Naive B cell (primary cell): ENCODE data around the gene FAR2. TPM values are rescaled to one million over a fixed set of nuclear protein-coding genes. Genes with fewer than 3 reads are reported as not detected.

ENCODE experiments used
- ATAC-seq, 2 donors: fragments of 150-1000 bp; cut with Tn5 transposase; 2 replicates each; pipeline ENCODE4 v1.10.0; 2021; ENCODE audit warnings: low read depth in 2 of 2, mild to moderate bottlenecking in 2 of 2, moderate library complexity in 2 of 2
- DNase-seq: peaks from one replicate; pipeline ENCODE4 v3.0.0; 2022
- H3K27ac Mint-ChIP-seq, 6 donors: one replicate each; pipeline ENCODE4 v1.8.0; 2020 to 2022; ENCODE audit warnings: mild to moderate bottlenecking in 6 of 6, mixed read lengths in 6 of 6, moderate library complexity in 5 of 6, inconsistent platforms in 2 of 6
- H3K27me3 Mint-ChIP-seq, 3 donors: one replicate each; pipeline ENCODE4 v1.8.0; 2021 to 2022; ENCODE audit warnings: mixed read lengths in 3 of 3, mild to moderate bottlenecking in 1 of 3
- H3K36me3 Mint-ChIP-seq, 2 donors: one replicate each; pipeline ENCODE4 v1.8.0; 2020 to 2022; ENCODE audit warnings: mixed read lengths in 2 of 2, inconsistent platforms in 1 of 2, mild to moderate bottlenecking in 1 of 2
- H3K4me1 Mint-ChIP-seq, 3 donors: one replicate each; pipeline ENCODE4 v1.8.0; 2020 to 2022; ENCODE audit warnings: mixed read lengths in 3 of 3, inconsistent platforms in 1 of 3, mild to moderate bottlenecking in 1 of 3, moderate library complexity in 1 of 3
- H3K4me3 Mint-ChIP-seq, 8 donors: one replicate each; pipeline ENCODE4 v1.8.0; 2020 to 2022; ENCODE audit warnings: mild to moderate bottlenecking in 8 of 8, mixed read lengths in 8 of 8, moderate library complexity in 8 of 8, inconsistent platforms in 2 of 8
- H3K9me3 Mint-ChIP-seq, 7 donors: one replicate each; pipeline ENCODE4 v1.8.0; 2020 to 2022; ENCODE audit warnings: mixed read lengths in 7 of 7, mild to moderate bottlenecking in 5 of 7, inconsistent platforms in 2 of 7, moderate library complexity in 1 of 7
- polyA plus RNA-seq, 6 donors: library from polyadenylated mRNA; unstranded; fragments of 300-500 nt; fragmentation: Illumina TruSeq; gene quantifications; one replicate each; pipeline ENCODE4 v1.2.3, GENCODE V29; 2021; ENCODE audit warnings: low read depth in 6 of 6

The FAR2 gene
- polyA plus RNA-seq, 6 donors from 2014 or later, result 0.23 to 1.0 (median 0.81) TPM; not detected in 2

DNA sequence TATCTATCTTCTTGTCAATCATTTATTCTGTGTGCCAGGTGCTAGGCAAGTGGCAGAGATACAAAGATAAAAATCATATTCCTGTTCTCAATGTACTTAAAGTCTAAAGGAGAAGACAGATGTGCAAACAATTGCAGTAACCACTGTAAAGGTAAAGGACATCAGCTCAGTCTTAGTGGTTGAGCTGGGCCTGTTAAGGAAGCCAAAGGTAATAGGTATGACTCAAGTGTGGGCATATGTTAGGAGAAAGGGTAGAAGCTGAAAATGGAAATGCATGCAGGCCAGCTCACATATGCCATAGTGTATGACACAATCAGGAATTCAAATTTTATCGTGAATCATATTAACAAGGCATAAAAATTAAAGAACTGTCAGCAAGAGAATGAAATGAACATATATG lies 49.8 kb downstream of the FAR2 start:
- Mint-ChIP-seq H3K4me3 (no peak overlapping the region), H3K9me3 (peaks cover 0 to 2% (median 0%) of the 10 kb centered on the region in 7 donors), H3K36me3 (no peaks in the 10 kb centered on the region), H3K4me1 (no peaks in the 10 kb centered on the region), H3K27me3 (peaks cover 0 to 4% (median 0%) of the 10 kb centered on the region in 3 donors), H3K27ac (peak overlapping the region in 1 of 6 donors; percentile 15)
- ATAC-seq (no peak), DNase-seq (no peak)

DNA sequence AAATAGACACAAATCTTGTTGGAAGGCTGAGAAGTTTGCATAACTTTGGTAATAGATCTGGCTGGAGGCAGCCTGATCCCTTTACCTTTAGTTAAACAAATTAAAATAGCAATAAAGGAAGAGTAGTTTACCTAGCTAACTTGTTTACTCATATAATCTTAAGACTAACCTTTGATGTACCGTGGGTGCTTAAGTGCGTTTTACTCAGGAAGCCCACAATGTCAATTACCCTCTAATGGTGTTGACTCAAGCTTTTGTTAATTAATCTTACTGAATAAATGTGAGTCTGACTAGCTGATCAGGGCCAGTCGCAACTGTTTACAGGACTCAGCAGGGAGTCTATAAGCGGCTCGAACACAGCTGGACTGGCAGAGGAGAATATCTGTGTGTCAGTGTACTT lies 51.5 kb downstream of the FAR2 start:
- Mint-ChIP-seq H3K27me3 (peaks cover 0 to 4% (median 0%) of the 10 kb centered on the region in 3 donors), H3K9me3 (peaks cover 0 to 5% (median 0%) of the 10 kb centered on the region in 7 donors), H3K4me3 (no peak overlapping the region), H3K4me1 (no peaks in the 10 kb centered on the region), H3K27ac (no peak overlapping the region), H3K36me3 (no peaks in the 10 kb centered on the region)
- DNase-seq (no peak), ATAC-seq (no peak)

DNA sequence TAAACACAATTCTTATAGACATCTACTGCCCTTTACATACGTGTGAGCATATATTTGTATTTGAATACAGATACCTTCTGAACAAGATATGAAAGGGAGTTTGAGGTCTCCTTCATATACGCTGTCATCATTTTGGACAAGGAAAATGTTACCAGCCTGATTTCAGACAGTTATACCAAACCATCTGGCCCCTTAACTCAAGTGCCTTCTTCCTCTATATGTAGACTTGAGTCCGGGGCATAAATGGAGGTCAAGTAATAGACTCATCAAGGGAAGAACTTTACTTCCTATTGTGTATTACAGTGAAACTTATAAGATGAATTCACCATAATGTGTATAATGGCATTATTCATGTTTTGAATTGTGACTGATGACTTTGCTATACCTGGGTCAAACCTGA lies 52.2 kb downstream of the FAR2 start:
- H3K4me3 Mint-ChIP-seq, result no peak overlapping the region
- peaks cover 0 to 4% (median 0%) of the 10 kb centered on the region in 3 donors for H3K27me3 Mint-ChIP-seq
- no peak for ATAC-seq
- H3K36me3 Mint-ChIP-seq, result no peaks in the 10 kb centered on the region
- no peaks in the 10 kb centered on the region for H3K4me1 Mint-ChIP-seq
- no peak overlapping the region for H3K27ac Mint-ChIP-seq
- peaks cover 0 to 5% (median 0%) of the 10 kb centered on the region in 7 donors for H3K9me3 Mint-ChIP-seq
- DNase-seq, result no peak

DNA sequence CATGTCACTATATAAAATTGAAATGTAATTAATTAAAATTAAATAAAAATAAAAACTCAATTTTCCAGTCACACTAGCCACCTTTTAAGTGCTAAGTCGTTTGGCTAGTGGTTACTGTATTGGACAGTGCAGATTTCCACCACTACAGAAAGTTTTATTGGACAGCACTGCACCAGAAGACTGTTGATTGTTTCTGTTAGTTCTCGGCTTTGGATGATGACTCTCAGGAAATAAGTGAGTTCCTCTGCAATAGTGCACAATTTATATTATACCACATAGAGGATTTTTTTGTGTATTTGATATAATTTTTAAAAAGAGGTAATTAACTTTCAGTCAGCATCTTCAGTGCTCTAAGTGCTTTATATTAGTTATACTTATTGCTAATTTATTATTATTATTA lies 52.7 kb downstream of the FAR2 start:
- H3K36me3 Mint-ChIP-seq, result no peaks in the 10 kb centered on the region
- ATAC-seq (no peak), DNase-seq (no peak)
- no peak overlapping the region for H3K27ac Mint-ChIP-seq
- peaks cover 0 to 5% (median 0%) of the 10 kb centered on the region in 7 donors for H3K9me3 Mint-ChIP-seq
- peaks cover 0 to 4% (median 0%) of the 10 kb centered on the region in 3 donors for H3K27me3 Mint-ChIP-seq
- no peak overlapping the region for H3K4me3 Mint-ChIP-seq
- H3K4me1 Mint-ChIP-seq, result no peaks in the 10 kb centered on the region

DNA sequence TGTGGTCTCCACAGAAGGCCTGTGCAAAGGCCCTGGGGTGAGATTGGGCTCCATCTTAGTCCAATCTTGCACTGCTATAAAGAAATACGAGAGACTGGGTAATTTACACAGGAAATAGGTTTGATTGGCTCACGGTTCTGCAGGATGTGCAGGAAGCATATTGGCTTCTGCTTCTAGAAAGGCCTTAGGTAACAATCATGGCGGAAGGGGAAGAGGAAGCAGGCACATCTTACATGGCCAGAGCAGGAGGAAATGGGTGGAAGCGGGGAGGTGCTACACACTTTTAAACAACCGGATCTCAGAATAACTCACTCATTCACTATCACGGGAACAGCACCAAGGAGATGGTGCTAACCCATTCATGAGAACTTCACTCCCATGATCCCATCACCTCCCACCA lies 55.4 kb downstream of the FAR2 start:
- H3K36me3 Mint-ChIP-seq, result no peaks in the 10 kb centered on the region
- peaks cover 0 to 4% (median 0%) of the 10 kb centered on the region in 3 donors for H3K27me3 Mint-ChIP-seq
- ATAC-seq, result no peak
- H3K9me3 Mint-ChIP-seq, result peaks cover 0 to 5% (median 0%) of the 10 kb centered on the region in 7 donors
- no peak overlapping the region for H3K27ac Mint-ChIP-seq
- H3K4me1 Mint-ChIP-seq, result no peaks in the 10 kb centered on the region
- DNase-seq, result no peak
- H3K4me3 Mint-ChIP-seq, result no peak overlapping the region

DNA sequence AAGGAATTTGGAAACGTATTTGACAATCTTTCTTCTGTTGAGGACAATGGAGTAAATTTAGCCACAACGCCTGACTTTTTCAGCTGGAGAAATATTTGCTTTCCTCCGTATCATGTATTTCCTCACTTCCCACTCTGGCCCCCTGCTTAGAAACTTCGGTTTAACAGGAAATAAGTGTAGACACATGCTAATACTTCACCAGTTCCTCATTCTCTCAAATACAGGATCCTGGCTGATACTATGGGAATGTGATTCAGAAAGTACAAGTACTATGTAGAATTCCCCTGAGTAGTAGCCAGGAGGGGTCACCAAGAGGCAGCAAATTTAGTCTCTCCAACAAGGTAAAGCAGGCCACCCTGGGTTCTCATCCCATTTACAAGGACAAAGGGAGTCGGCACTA lies 58.0 kb downstream of the FAR2 start:
- no peaks in the 10 kb centered on the region for H3K4me1 Mint-ChIP-seq
- ATAC-seq, result no peak

DNA sequence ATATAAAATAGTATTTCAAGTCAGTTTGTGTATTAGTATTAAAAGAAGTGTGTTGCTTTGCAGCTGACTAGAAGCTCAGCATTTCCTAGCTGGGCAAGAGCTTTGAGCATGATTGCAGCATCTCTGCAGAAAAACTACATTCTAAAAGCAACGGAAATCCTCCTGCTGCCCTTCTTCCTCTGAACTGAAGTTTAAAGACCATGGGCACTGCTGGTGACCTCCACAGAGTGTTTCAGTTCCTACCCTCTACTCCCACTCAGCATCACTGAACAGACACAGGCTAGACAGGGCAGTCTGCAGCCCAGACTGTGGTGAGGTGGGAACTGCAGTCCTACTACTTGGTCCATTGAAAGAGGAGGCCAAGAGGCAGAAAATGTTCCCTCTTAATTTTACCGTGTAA lies 59.0 kb downstream of the FAR2 start:
- Mint-ChIP-seq H3K4me3 (no peak overlapping the region), H3K9me3 (peaks cover 0 to 5% (median 0%) of the 10 kb centered on the region in 7 donors), H3K27ac (peak overlapping the region in 1 of 6 donors; percentile 44), H3K4me1 (no peaks in the 10 kb centered on the region), H3K36me3 (no peaks in the 10 kb centered on the region), H3K27me3 (no peaks in the 10 kb centered on the region)
- no peak for DNase-seq
- ATAC-seq, result no peak

More for the DNA sequence above, 58.0 kb downstream of the FAR2 start:
- Mint-ChIP-seq H3K4me3 (no peak overlapping the region), H3K27ac (no peak overlapping the region), H3K9me3 (peaks cover 0 to 5% (median 0%) of the 10 kb centered on the region in 7 donors), H3K36me3 (no peaks in the 10 kb centered on the region), H3K27me3 (no peaks in the 10 kb centered on the region)
- DNase-seq, result no peak

DNA sequence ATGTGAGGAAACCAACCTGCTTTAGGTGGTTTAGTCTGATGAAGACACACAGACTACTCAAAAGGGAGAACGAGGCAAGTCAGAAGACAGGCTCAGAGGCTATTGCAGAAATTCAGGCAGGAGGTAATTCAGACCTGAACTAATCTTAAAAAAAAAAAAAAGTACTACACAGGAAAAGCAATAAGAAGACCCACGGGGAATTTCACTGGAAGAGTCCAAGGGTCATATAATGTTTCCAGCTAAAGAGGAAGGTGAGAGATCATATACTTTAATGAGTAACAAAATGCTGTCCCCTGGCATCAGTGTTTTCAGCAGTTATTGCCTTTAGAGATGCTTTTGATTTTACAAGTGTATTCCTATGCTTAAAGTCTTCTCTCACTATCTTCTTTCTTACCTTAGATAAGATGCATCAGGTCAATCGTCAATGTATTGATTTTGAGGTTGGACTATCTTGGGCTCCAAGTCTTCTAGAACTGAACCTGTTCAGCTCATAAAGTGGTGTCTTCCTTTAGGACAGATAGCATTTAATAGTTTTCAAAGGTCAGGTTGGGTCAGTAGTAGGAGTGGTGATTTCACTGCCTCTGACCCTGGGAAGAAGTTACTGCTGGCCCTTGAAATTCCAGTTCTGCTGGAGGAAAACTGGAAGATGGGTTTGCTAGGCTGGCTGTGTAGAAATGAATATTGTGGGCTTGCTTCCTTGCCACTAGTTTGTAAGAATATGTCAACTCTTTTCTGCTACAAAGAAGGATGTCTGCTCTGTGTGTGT lies 60.0 kb downstream of the FAR2 start:
- peak overlapping the region in 1 of 6 donors; percentile 20 for H3K27ac Mint-ChIP-seq
- no peak for ATAC-seq
- DNase-seq, result no peak
- H3K9me3 Mint-ChIP-seq, result peaks cover 0 to 4% (median 0%) of the 10 kb centered on the region in 7 donors
- no peaks in the 10 kb centered on the region for H3K36me3 Mint-ChIP-seq
- no peaks in the 10 kb centered on the region for H3K4me1 Mint-ChIP-seq
- H3K4me3 Mint-ChIP-seq, result no peak overlapping the region
- H3K27me3 Mint-ChIP-seq, result no peaks in the 10 kb centered on the region

DNA sequence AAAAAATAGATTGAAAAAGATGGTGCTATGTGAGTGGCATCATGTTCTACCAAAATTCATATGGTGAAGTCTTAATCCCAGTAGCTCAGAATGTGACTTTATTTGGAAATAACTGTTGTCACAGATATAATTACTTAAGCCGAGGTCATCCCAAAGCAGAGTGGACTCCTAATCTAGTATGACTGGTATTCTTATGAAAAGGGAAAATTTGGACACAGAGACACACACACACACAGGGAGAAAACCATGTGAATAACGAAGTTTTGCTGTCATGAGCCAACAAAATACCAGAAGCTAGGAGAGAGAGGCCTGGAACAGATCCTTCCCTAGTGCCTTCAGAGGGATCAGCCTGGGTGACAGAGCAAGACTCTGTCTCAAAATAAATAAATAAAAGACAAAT lies 62.6 kb downstream of the FAR2 start:
- Mint-ChIP-seq H3K4me3 (no peak overlapping the region), H3K4me1 (no peaks in the 10 kb centered on the region), H3K36me3 (no peaks in the 10 kb centered on the region), H3K27me3 (no peaks in the 10 kb centered on the region), H3K9me3 (no peaks in the 10 kb centered on the region), H3K27ac (no peak overlapping the region)
- DNase-seq, result no peak
- no peak for ATAC-seq

DNA sequence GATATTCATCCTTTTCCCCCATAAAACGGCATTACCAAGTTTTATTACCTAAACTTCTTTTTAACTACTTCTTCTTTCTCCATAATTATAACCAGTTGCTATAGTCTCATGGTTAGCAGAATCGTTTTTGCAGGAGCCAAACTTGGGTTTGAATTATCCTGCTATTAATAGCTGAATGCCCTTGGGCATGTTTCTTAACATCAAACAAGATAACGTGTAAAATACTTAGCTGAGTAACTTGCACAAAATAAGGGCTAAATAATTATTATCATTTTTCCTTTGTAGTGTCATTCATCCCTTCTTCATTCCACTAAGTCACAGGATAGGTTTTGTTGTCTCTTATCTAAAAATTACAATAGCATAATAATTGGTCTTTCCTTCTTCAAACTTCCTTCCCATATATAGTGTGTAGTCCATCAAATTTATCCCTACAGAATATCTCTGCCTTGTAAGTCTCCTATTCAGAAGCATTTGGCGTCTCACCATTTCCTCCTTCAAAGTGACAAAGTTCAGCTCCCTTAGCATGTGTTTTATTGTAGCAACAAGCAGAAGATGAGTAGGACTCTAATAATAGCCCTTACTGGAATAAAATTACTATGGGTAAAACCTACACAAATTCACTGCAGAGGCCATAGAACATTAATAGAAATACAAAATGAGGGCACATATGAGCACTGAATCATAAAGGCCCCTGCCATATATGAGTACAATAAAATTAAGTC lies 63.8 kb downstream of the FAR2 start:
- no peaks in the 10 kb centered on the region for H3K9me3 Mint-ChIP-seq
- ATAC-seq, result no peak

DNA sequence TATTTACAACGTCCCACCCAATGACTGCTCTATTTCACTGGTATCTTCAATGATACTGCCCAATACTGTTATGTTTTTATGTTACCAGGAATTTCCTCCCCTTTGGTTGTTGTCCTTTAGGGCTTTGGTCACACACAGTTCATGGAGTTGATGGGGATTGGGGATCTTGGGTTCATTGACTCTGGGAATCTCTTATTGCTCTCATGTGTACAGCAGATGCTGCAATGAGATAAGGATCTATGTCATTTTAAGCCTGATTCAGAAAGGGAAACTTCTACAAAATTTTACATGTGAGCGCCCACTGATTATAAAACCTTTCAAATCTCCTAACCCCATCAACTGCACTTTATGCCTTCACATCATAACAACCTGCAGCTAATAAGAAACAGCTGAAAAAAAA lies 67.2 kb downstream of the FAR2 start:
- Mint-ChIP-seq H3K9me3 (no peaks in the 10 kb centered on the region), H3K27ac (no peak overlapping the region), H3K4me1 (no peaks in the 10 kb centered on the region), H3K27me3 (no peaks in the 10 kb centered on the region), H3K4me3 (no peak overlapping the region), H3K36me3 (no peaks in the 10 kb centered on the region)
- DNase-seq (no peak), ATAC-seq (no peak)

More for the DNA sequence above, 63.8 kb downstream of the FAR2 start:
- no peaks in the 10 kb centered on the region for H3K4me1 Mint-ChIP-seq
- DNase-seq, result no peak
- H3K27me3 Mint-ChIP-seq, result no peaks in the 10 kb centered on the region
- H3K4me3 Mint-ChIP-seq, result no peak overlapping the region
- H3K36me3 Mint-ChIP-seq, result no peaks in the 10 kb centered on the region
- no peak overlapping the region for H3K27ac Mint-ChIP-seq

DNA sequence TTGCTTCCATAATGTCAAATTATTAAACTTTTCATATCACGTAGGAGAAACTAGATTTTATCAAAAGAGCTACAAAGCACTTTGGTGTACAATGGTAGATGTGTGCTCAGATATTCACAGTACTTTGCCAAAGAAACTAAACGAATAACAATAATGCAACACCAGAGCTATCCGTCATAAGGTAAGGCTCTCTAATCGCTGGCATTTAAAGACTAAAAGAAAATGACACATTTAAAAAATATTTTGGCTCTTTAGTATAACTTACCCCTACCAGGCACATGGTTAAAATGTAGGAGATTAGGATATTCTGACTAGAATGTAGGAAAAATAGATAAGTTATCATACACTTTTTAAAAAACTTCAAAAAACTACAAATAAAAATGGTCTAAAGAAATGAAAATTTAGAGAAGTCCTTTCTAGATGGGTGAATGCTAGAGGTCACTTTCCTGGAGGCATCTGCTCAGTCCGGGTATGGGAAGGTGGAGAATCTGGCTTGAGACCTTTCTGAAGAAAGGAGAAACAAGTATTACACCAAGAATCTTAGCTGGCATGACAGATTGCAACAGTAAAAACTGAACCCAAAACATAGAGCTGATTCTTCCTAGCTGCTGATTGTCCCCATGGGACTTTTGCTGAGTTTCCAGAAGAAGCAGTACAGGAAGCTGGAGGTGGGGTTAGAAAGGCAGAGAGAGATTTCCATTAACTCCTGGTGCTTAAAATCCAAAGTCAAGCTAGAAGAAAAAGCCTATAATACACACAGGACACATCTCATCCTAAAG lies 67.9 kb downstream of the FAR2 start:
- Mint-ChIP-seq H3K27me3 (no peaks in the 10 kb centered on the region), H3K4me3 (no peak overlapping the region), H3K27ac (no peak overlapping the region), H3K36me3 (no peaks in the 10 kb centered on the region), H3K9me3 (peaks cover 0 to 1% (median 0%) of the 10 kb centered on the region in 7 donors), H3K4me1 (no peaks in the 10 kb centered on the region)
- DNase-seq, result no peak
- no peak for ATAC-seq

DNA sequence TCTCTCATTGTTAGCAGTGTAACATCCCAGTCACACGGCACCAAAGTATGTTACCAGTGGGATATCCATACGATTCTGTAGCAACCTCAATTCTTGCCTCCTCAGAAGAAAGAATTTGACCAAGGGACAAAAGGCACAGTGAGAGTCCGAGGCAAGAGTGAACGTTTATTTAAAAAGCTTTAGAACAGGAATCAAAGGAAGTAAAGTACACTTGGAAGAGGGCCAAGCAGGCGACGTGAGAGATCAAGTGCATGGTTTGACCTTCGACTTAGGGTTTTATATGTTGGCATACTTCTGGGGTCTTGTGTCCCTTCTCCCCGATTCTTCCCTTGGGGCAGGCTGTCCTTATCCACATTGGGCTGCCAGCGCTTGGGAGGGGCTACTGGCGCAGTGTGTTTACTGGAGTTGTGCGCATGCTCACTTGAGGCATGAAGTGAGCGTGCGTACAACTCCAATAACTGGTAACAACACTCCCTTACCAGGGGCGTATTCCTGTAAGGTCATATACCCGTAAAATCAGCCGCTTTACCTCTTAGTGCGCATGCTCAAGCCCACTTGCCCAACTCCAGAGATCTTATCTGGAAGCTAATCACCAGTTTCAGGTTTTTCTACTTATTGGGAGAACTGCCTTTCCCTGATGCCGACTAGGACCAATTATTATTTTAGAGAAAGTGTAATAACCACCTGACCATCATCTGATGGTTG lies 71.7 kb downstream of the FAR2 start:
- Mint-ChIP-seq H3K4me1 (no peaks in the 10 kb centered on the region), H3K27me3 (no peaks in the 10 kb centered on the region), H3K36me3 (no peaks in the 10 kb centered on the region), H3K9me3 (peaks cover 0 to 5% (median 0%) of the 10 kb centered on the region in 7 donors), H3K27ac (no peak overlapping the region), H3K4me3 (no peak overlapping the region)
- no peak for DNase-seq
- ATAC-seq, result no peak
